A673 (cell line): ENCODE results near the gene TAX1BP3.

Experiments
- CTCF ChIP-seq: fragments of 300-800, 200-600 bp; sonication (generic); conservative IDR thresholded peaks from 2 replicates; pipeline ENCODE4 v1.5.1; 2017; ENCODE audit warnings: low read depth, mild to moderate bottlenecking, antibody characterized with exemption, low read length, moderate library complexity, mixed read lengths
- EZH2 ChIP-seq: fragments of 200-600 bp; sonication (generic); IDR thresholded peaks from 2 replicates; pipeline ENCODE4 v1.6.1; 2017; ENCODE audit warnings: borderline replicate concordance, low read depth, mild to moderate bottlenecking, mixed read lengths, antibody characterized with exemption, low read length; ENCODE audit not compliant: poor library complexity, severe bottlenecking

GRCh38 chr17:3643889-3644349 is 24.5 kb downstream of the TAX1BP3 start:
- no peak for TF ChIP-seq CTCF
- TF ChIP-seq EZH2, result no peak
